PC-9 (cell line): ENCODE results near the gene NDUFS8.

ENCODE experiments used
- EZH2 ChIP-seq: fragments of 200-600 bp; sonication (generic); IDR thresholded peaks from 2 replicates; pipeline ENCODE4 v1.8.0; 2017; ENCODE audit warnings: antibody characterized with exemption, low read depth
- TF ChIP-seq, protein P1 (sequence below): fragments of 200-600 bp; sonication (generic); conservative IDR thresholded peaks from 2 replicates; pipeline ENCODE4 v1.6.1; 2017; ENCODE audit warnings: mixed run types, antibody characterized with exemption, mild to moderate bottlenecking, moderate library complexity

- TF ChIP-seq, protein P1, sequence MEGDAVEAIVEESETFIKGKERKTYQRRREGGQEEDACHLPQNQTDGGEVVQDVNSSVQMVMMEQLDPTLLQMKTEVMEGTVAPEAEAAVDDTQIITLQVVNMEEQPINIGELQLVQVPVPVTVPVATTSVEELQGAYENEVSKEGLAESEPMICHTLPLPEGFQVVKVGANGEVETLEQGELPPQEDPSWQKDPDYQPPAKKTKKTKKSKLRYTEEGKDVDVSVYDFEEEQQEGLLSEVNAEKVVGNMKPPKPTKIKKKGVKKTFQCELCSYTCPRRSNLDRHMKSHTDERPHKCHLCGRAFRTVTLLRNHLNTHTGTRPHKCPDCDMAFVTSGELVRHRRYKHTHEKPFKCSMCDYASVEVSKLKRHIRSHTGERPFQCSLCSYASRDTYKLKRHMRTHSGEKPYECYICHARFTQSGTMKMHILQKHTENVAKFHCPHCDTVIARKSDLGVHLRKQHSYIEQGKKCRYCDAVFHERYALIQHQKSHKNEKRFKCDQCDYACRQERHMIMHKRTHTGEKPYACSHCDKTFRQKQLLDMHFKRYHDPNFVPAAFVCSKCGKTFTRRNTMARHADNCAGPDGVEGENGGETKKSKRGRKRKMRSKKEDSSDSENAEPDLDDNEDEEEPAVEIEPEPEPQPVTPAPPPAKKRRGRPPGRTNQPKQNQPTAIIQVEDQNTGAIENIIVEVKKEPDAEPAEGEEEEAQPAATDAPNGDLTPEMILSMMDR: no peak
- TF ChIP-seq EZH2: no peak
Observed at GRCh38 chr11:68017980-68018729, 12.3 kb upstream of the NDUFS8 start.
